ENCODE results near the gene INTS11. TPM values are rescaled to one million over a fixed set of nuclear protein-coding genes. Genes with fewer than 3 reads are reported as not detected.

The INTS11 gene
- total and polyA plus RNA-seq, 9 of the 15 experiments (the other 6 are each of a cell fraction or from before 2014, with no cell fraction given), result 3.6 to 183 (median 110) TPM

DNA sequence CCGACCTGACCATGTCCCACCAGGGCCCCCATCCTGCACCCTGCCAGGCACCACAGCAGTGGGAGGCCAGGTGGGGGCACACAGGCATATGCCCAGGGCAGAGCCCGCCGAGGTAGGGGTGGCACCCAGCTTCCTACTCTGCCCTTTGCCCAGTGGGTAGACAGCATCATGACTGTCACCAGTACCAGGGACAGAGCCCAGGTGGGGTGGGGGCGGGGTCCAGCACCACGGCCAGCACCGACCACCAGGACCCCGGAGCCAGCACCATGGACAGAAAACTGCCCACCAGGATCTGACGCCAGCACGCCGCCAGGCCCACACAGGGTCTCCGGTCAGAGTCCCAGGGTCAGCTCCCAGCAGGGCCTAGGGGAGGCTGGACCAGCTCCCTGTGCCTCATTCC, 10.4 kb upstream of the INTS11 start (continued):
- peak; percentile 90; the same call in 1 of the 2 replicates for TF ChIP-seq PRMT5 (CRISPR knock-in tag; IDR thresholded peaks at IDR 0.05)
- no peak for TF ChIP-seq HNRNPH1 (optimal IDR thresholded peaks at IDR 0.05; ENCODE audit: low read depth, low read length)
- no peak for TF ChIP-seq YY1 (IDR thresholded peaks at IDR 0.05; ENCODE audit: borderline replicate concordance in 1 of 3, control insufficient read depth in 1 of 3, extremely low read depth in 1 of 3, insufficient read depth in 3 of 3, insufficient read length in 1 of 3, insufficient replicate concordance in 2 of 3, low read depth in 1 of 3, low read length in 2 of 3)
- no peak for TF ChIP-seq PML (IDR thresholded peaks at IDR 0.05; ENCODE audit: low read length)
- TF ChIP-seq ZNF174 (CRISPR knock-in tag; IDR thresholded peaks at IDR 0.05), result no peak
- TF ChIP-seq RBBP5 (IDR thresholded peaks at IDR 0.05; ENCODE audit: borderline replicate concordance, insufficient read depth, low read length, poor library complexity, severe bottlenecking), result no peak
- TF ChIP-seq, protein P1, sequence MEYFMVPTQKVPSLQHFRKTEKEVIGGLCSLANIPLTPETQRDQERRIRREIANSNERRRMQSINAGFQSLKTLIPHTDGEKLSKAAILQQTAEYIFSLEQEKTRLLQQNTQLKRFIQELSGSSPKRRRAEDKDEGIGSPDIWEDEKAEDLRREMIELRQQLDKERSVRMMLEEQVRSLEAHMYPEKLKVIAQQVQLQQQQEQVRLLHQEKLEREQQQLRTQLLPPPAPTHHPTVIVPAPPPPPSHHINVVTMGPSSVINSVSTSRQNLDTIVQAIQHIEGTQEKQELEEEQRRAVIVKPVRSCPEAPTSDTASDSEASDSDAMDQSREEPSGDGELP (CRISPR knock-in tag; IDR thresholded peaks at IDR 0.05; ENCODE audit: borderline replicate concordance), result peak; percentile 66
- TF ChIP-seq GTF2F1 (IDR thresholded peaks at IDR 0.05; ENCODE audit: low read depth, low read length), result no peak
- TF ChIP-seq, protein P2, sequence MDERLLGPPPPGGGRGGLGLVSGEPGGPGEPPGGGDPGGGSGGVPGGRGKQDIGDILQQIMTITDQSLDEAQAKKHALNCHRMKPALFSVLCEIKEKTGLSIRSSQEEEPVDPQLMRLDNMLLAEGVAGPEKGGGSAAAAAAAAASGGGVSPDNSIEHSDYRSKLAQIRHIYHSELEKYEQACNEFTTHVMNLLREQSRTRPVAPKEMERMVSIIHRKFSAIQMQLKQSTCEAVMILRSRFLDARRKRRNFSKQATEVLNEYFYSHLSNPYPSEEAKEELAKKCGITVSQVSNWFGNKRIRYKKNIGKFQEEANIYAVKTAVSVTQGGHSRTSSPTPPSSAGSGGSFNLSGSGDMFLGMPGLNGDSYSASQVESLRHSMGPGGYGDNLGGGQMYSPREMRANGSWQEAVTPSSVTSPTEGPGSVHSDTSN (CRISPR knock-in tag; IDR thresholded peaks at IDR 0.05; ENCODE audit: low read depth), result peak; percentile 32; the same call in 1 of the 2 replicates
- TF ChIP-seq, protein P2 (tag; conservative IDR thresholded peaks at IDR 0.05; ENCODE audit: low read depth), result no peak
- no peak for TF ChIP-seq CCAR2 (IDR thresholded peaks at IDR 0.05; ENCODE audit: low read depth, low read length)
- TF ChIP-seq ATF7 (IDR thresholded peaks at IDR 0.05), result no peak
- no peak for TF ChIP-seq ZKSCAN1 (IDR thresholded peaks at IDR 0.05; ENCODE audit: low read depth, low read length)
- no peak for TF ChIP-seq HMGN3 (IDR thresholded peaks at IDR 0.05; ENCODE audit: borderline replicate concordance, extremely low read depth, insufficient read length, low read depth, low read length)
- TF ChIP-seq TARDBP (IDR thresholded peaks at IDR 0.05), result no peak
- TF ChIP-seq SETDB1 (IDR thresholded peaks at IDR 0.05; ENCODE audit: low read length), result no peak
- TF ChIP-seq, protein P3, sequence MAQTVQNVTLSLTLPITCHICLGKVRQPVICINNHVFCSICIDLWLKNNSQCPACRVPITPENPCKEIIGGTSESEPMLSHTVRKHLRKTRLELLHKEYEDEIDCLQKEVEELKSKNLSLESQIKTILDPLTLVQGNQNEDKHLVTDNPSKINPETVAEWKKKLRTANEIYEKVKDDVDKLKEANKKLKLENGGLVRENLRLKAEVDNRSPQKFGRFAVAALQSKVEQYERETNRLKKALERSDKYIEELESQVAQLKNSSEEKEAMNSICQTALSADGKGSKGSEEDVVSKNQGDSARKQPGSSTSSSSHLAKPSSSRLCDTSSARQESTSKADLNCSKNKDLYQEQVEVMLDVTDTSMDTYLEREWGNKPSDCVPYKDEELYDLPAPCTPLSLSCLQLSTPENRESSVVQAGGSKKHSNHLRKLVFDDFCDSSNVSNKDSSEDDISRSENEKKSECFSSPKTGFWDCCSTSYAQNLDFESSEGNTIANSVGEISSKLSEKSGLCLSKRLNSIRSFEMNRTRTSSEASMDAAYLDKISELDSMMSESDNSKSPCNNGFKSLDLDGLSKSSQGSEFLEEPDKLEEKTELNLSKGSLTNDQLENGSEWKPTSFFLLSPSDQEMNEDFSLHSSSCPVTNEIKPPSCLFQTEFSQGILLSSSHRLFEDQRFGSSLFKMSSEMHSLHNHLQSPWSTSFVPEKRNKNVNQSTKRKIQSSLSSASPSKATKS (CRISPR knock-in tag; IDR thresholded peaks at IDR 0.05), result no peak
- TF ChIP-seq HMG20A (CRISPR knock-in tag; conservative IDR thresholded peaks at IDR 0.05), result no peak
- TF ChIP-seq, protein P4, sequence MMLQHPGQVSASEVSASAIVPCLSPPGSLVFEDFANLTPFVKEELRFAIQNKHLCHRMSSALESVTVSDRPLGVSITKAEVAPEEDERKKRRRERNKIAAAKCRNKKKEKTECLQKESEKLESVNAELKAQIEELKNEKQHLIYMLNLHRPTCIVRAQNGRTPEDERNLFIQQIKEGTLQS (IDR thresholded peaks at IDR 0.05), result no peak
- TF ChIP-seq, protein P4 (CRISPR knock-in tag; conservative IDR thresholded peaks at IDR 0.05), result no peak
- no peak for TF ChIP-seq KLF1 (tag; IDR thresholded peaks at IDR 0.05)
- peak; percentile 20; the same call in 1 of the 2 replicates for TF ChIP-seq ATF1 (CRISPR knock-in tag; IDR thresholded peaks at IDR 0.05)
- TF ChIP-seq ATF1 (tag; IDR thresholded peaks at IDR 0.05), result no peak
- TF ChIP-seq MED1 (CRISPR knock-in tag; IDR thresholded peaks at IDR 0.05; ENCODE audit: borderline replicate concordance), result peak; percentile 87; the same call in 1 of the 2 replicates

Measured in K562 (cell line).